GM19099 (cell line): ENCODE data around the gene NDUFV1.

Experiments used
- POLR2A ChIP-seq: IDR thresholded peaks from 3 replicates; pipeline ENCODE4 v1.6.1; 2011; ENCODE audit warnings: low read depth; ENCODE audit not compliant: insufficient read length; ENCODE audit errors: extremely low read depth

Gene NDUFV1

GRCh38 chr11:67656278-67656922 is 49.7 kb downstream of the NDUFV1 start:
- no peak for TF ChIP-seq POLR2A

GRCh38 chr11:67657300-67657699 is 50.6 kb downstream of the NDUFV1 start:
- no peak for TF ChIP-seq POLR2A
